GM12878 (cell line): ENCODE data around the gene CNRIP1. TPM values are rescaled to one million over a fixed set of nuclear protein-coding genes. Genes with fewer than 3 reads are reported as not detected.

Experiments used
- ATAC-seq: fragments of 200-7000 bp; cut with Tn5 transposase; 3 replicates; pipeline ENCODE4 v1.9.1; 2020; ENCODE audit warnings: mild to moderate bottlenecking, moderate library complexity
- BruUV-seq: library from RNA; stranded (reverse); fragments of 400-500 nt; replicated peaks from 2 replicates; lab custom pipeline; 2021; lab: Mats Ljungman, UMichigan
- CTCF ChIA-PET: fragments of 300-600 bp; sonication (Branson Sonifier 250); formaldehyde crosslinking; extraction: SDS; loops from one replicate; lab custom pipeline; 2021; ENCODE audit warnings: inconsistent platforms; lab: Yijun Ruan, JAX
- POLR2A ChIA-PET: fragments of 350-600 bp; formaldehyde crosslinking; extraction: SDS; loops from one replicate; lab custom pipeline; 2021; ENCODE audit warnings: inconsistent platforms; lab: Charles Lee
- RAD21 ChIA-PET: fragments of 300-600 bp; sonication (Branson Sonifier 250); formaldehyde crosslinking; loops from one replicate; lab custom pipeline; 2023; ENCODE audit warnings: antibody characterized with exemption; ENCODE audit not compliant: unreplicated experiment; lab: Charles Lee
- SMC1A ChIA-PET: fragments of 300-600 bp; sonication (Branson Sonifier 250); formaldehyde crosslinking; loops from one replicate; lab custom pipeline; 2023; ENCODE audit not compliant: unreplicated experiment, uncharacterized antibody; lab: Charles Lee
- DNase-seq: peaks from one replicate; pipeline ENCODE4 v3.0.0-alpha.2; 2011; ENCODE audit warnings: low read depth, low spot score
- FAIRE-seq: peaks from 3 replicates; lab custom pipeline; 2011; peaks lifted over from hg19 to GRCh38; lab: Jason Lieb, UNC
- H2AFZ ChIP-seq: 2 replicates; pipeline ENCODE4 v1.6.0; 2011; ENCODE audit warnings: low read depth, low read length, control low read depth; ENCODE audit not compliant: control insufficient read depth
- H3K27ac ChIP-seq: 2 replicates; pipeline ENCODE4 v1.5.1; 2011; ENCODE audit warnings: control low read depth; ENCODE audit not compliant: control insufficient read depth, insufficient read depth
- H3K27me3 ChIP-seq, 2 experiments: replicated peaks in 1 of 2; 2 replicates each; pipeline versions ENCODE4 v1.6.0 to v1.6.1; 2011; ENCODE audit warnings: low read length in 1 of 2; ENCODE audit not compliant: control insufficient read depth in 2 of 2, insufficient read depth in 2 of 2
- H3K36me3 ChIP-seq, 2 experiments: 2 replicates each; pipeline ENCODE4 v1.5.1; 2011; ENCODE audit warnings: low read length in 1 of 2; ENCODE audit not compliant: control insufficient read depth in 2 of 2, insufficient read depth in 2 of 2
- H3K4me1 ChIP-seq: 2 replicates; pipeline ENCODE4 v1.6.1; 2011; ENCODE audit warnings: mild to moderate bottlenecking, low read length, moderate library complexity, mixed read lengths; ENCODE audit not compliant: control insufficient read depth, insufficient read depth
- H3K4me2 ChIP-seq: 2 replicates; pipeline ENCODE4 v1.6.0; 2011; ENCODE audit warnings: control low read depth; ENCODE audit not compliant: control insufficient read depth, insufficient read depth
- H3K4me3 ChIP-seq: fragments of 200-600 bp; sonication (generic); 2 replicates; pipeline ENCODE4 v1.5.1; 2016
- H3K79me2 ChIP-seq: 2 replicates; pipeline ENCODE4 v1.6.0; 2011; ENCODE audit warnings: low read length; ENCODE audit not compliant: control insufficient read depth, insufficient read depth
- H3K9ac ChIP-seq: 2 replicates; pipeline ENCODE4 v1.8.0; 2011; ENCODE audit warnings: low read length, control low read depth, mixed read lengths; ENCODE audit not compliant: control insufficient read depth, insufficient read depth
- H3K9me3 ChIP-seq: replicated peaks from 3 replicates; pipeline ENCODE4 v1.5.1; 2011; ENCODE audit warnings: mild to moderate bottlenecking, low read length; ENCODE audit not compliant: control insufficient read depth, insufficient read depth
- H4K20me1 ChIP-seq: 2 replicates; pipeline ENCODE4 v1.6.0; 2011; ENCODE audit not compliant: control insufficient read depth, insufficient read depth
- BCLAF1 ChIP-seq: fragments of 450-650 bp; IDR thresholded peaks from 2 replicates; pipeline ENCODE4 v1.6.1; 2017; ENCODE audit warnings: antibody characterized with exemption, mild to moderate bottlenecking, moderate library complexity
- BHLHE40 ChIP-seq, 2 experiments: fragments of 450-650 bp in 1 of 2; IDR thresholded peaks; 2 replicates each; pipeline ENCODE4 v1.6.1; 2011 to 2017; ENCODE audit warnings: low read depth in 2 of 2, borderline replicate concordance in 1 of 2, improper control_type of control experiment in 1 of 2, low read length in 1 of 2, mild to moderate bottlenecking in 1 of 2
- BMI1 ChIP-seq: fragments of 450-650 bp; IDR thresholded peaks from 2 replicates; pipeline ENCODE4 v1.6.1; 2016; ENCODE audit warnings: mild to moderate bottlenecking, moderate library complexity, borderline replicate concordance
- CBX3 ChIP-seq: fragments of 200-600 bp; sonication (generic); IDR thresholded peaks from 2 replicates; pipeline ENCODE4 v1.6.1; 2016; ENCODE audit warnings: low read depth, borderline replicate concordance
- E2F4 ChIP-seq: IDR thresholded peaks from 2 replicates; pipeline ENCODE4 v1.6.1; 2012; ENCODE audit warnings: low read depth, low read length, improper control_type of control experiment
- GABPA ChIP-seq: IDR thresholded peaks from 2 replicates; pipeline ENCODE4 v1.6.1; 2014; ENCODE audit warnings: antibody characterized with exemption, low read depth, mild to moderate bottlenecking, inconsistent platforms
- HSF1 ChIP-seq: fragments of 150-350 bp; IDR thresholded peaks from 2 replicates; pipeline ENCODE4 v1.6.1; 2014; ENCODE audit warnings: mild to moderate bottlenecking, low read depth, low read length
- MEF2A ChIP-seq: IDR thresholded peaks from 2 replicates; pipeline ENCODE4 v1.6.1; 2011; ENCODE audit warnings: low read depth, mild to moderate bottlenecking, low read length, moderate library complexity; ENCODE audit not compliant: insufficient read depth
- MXI1 ChIP-seq: fragments of 150-350 bp; IDR thresholded peaks from 2 replicates; pipeline ENCODE4 v1.6.1; 2011; ENCODE audit warnings: low read depth, mild to moderate bottlenecking, inconsistent platforms, low read length, improper control_type of control experiment
- NFYB ChIP-seq: IDR thresholded peaks from 2 replicates; pipeline ENCODE4 v1.6.1; 2011; ENCODE audit warnings: low read depth, mild to moderate bottlenecking, low read length, improper control_type of control experiment, moderate library complexity; ENCODE audit not compliant: insufficient read depth
- SMC3 ChIP-seq: IDR thresholded peaks from 2 replicates; pipeline ENCODE4 v1.6.1; 2011; ENCODE audit warnings: low read length, improper control_type of control experiment, borderline replicate concordance
- WGBS: methylation state at CpG from one replicate; pipeline ENCODE4 v1.1.6; 2016; ENCODE audit warnings: low lambda C conversion rate; ENCODE audit not compliant: insufficient replicate concordance, insufficient coverage; ENCODE audit errors: missing lambda C conversion rate; 5-methylcytosine and 5-hydroxymethylcytosine counted together
- in situ Hi-C: fragments of 300-500 bp; cut with MboI; formaldehyde crosslinking; loops from 9 replicates; pipeline ENCODE4 v1.14.3; 2018; ENCODE audit warnings: mixed read lengths
- intact Hi-C: fragments of 100-400 bp; cut with micrococcal nuclease; formaldehyde crosslinking; loops from one replicate; pipeline ENCODE4 v1.14.2; 2022; ENCODE audit not compliant: unreplicated experiment
- polyA plus RNA-seq, 11 experiments: library from polyadenylated mRNA; depleted of rRNA in 4 of 11; unstranded in 6 of 11; stranded (reverse) in 5 of 11; fragments of >200 nt; fragmentation: Nextera tagmentation in 4 of 11; fragmentation: Illumina TruSeq in 1 of 11; extraction: Ambion mirVana in 4 of 11; extraction: Trizol in 1 of 11; gene quantifications; 1 replicate in 1 of 11; 2 replicates in 10 of 11; pipeline versions ENCODE4 v1.2.1 to v1.2.3, GENCODE V29; 2011 to 2016; ENCODE audit warnings: inconsistent platforms in 2 of 11, missing spikeins in 2 of 11, low read depth in 1 of 11
- total RNA-seq, 4 experiments: library from RNA; depleted of rRNA in 3 of 4; stranded (reverse); fragments of >200 nt in 3 of 4; fragmentation: Illumina TruSeq in 1 of 4; extraction: Trizol in 1 of 4; gene quantifications; 2 replicates each; pipeline versions ENCODE4 v1.2.1 to v1.2.3, GENCODE V29; 2013 to 2021

CNRIP1 gene
- total and polyA plus RNA-seq, 10 of the 15 experiments (the other 5 are each of a cell fraction or from before 2014, with no cell fraction given): not detected

- TF ChIP-seq MEF2A (0 out of 2 replicates have a peak, but pooled peaks have one; percentile 20), BMI1 (peak; percentile 46; the same call in 1 of the 2 replicates)
These were observed 66.3 kb downstream of the CNRIP1 start (continued) for GRCh38 chr2:68253219-68254068.

GRCh38 chr2:68252400-68253218 lies 67.1 kb downstream of the CNRIP1 start, which contains the start of gene PPP3R1:
TSS of gene PPP3R1 (minus strand) at chr2:68252532. CDS start at chr2:68252127, 405 bp downstream.
- SMC1A ChIA-PET: interaction anchor here (0.7 to 3.4 kb wide), 9 partner anchors 9 to 191 kb away, joined by 3 to 13 read pairs (median 4); no protein-coding TSS in a partner anchor
- TSS peak; percentile 93 for BruUV-seq
- CTCF ChIA-PET: interaction anchor here (1.0 to 4.4 kb wide), 11 partner anchors 9 to 189 kb away, joined by 3 to 14 read pairs (median 4); partner anchors contain the start of gene PNO1
- Histone ChIP-seq H3K9me3 (no peaks in the 10 kb centered on the region), H3K4me1 (peaks cover 18% of the 10 kb centered on the region), H3K36me3 (no peaks in the 10 kb centered on the region), H4K20me1 (peaks cover 2% of the 10 kb centered on the region; the same call in 1 of the 2 replicates), H3K27me3 (no peaks in the 10 kb centered on the region), H3K79me2 (peaks cover 60% of the 10 kb centered on the region), H3K4me2 (peak within 1 kb of the TSS; percentile 66), H3K27ac (peak within 1 kb of the TSS; percentile 91), H3K9ac (peak within 1 kb of the TSS; percentile 92), H3K4me3 (peak within 1 kb of the TSS; percentile 85), H2AFZ (peak within 1 kb of the TSS; percentile 83)
- DNase-seq (peak; percentile 85), FAIRE-seq (peak; percentile 73), ATAC-seq (peak; percentile 89)
- in situ Hi-C loops (no loop called here), intact Hi-C loops (loop anchor here (5.0 kb wide), 2 partner anchors 115 to 190 kb away; partner anchors contain the start of gene PLEK)
- POLR2A ChIA-PET: interaction anchor here (0.6 to 2.0 kb wide), 8 partner anchors 8 to 190 kb away, joined by 3 to 5 read pairs (median 3); partner anchors contain the start of genes C1D and PNO1
- RAD21 ChIA-PET: interaction anchor here (0.8 to 2.3 kb wide), 14 partner anchors 16 to 188 kb away, joined by 3 to 15 read pairs (median 4); partner anchors contain the start of gene PLEK
- WGBS: 0% methylated on average over 23 of the region's 79 CpGs
- TF ChIP-seq BCLAF1 (no peak), NFYB (0 out of 2 replicates have a peak, but pooled peaks have one; percentile 21), MXI1 (0 out of 2 replicates have a peak, but pooled peaks have one; percentile 44), BHLHE40 (IDR thresholded peaks at IDR 0.05; ENCODE audit: borderline replicate concordance in 1 of 2, low read depth in 2 of 2, low read length in 1 of 2) (peak; percentile 38 to 82; a peak in 3 of 4 replicates), E2F4 (0 out of 2 replicates have a peak, but pooled peaks have one; percentile 56), HSF1 (no peak), GABPA (peak; percentile 68; the same call in 1 of the 2 replicates), CBX3 (no peak), SMC3 (no peak)
